ENCODE measurements around the gene HOXA4.

DNA sequence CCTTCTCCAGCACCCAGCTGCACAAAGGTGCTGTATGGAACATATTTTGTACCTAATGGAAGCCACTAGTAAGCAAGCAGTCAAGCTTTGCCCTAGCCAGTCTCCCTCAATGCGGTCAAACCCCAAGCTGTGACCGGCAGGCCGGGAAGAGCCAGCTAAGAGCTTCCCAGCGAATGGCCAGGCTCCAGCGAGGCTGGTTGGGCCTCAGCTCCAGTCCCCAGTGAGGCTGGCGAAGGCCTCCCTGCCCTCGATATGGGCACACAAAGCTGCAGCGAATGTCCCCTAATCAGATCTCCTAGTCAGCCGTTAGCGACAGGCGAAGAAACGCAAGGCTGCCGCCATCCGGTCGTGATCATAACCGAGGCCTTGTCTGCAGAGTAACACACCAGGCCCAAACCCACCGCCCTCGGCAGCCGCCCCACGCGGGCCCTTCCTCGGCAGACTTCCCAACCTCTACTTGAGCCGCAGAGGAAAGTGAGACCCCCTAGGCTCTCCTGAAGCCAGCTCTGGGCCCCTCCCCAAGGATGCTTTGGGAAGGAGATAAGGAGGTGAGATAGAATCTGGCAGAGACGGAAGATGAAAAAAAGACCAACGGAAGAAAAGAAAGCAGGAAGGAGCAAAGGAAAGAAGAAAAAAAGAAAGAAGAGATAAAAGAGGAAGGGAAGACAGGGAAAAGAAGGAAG, 37.8 kb upstream of the HOXA4 start:
- TF ChIP-seq POLR2A (IDR thresholded peaks at IDR 0.05) (no peak), CTCF (IDR thresholded peaks at IDR 0.05) (no peak)
